Skin epidermis (tissue), 12 donors: ENCODE measurements around the gene H6PD.

ENCODE experiments used
- H3K27ac ChIP-seq, 21 experiments: fragments of 200-600 bp; sonication (generic) in 11 of 21; one replicate each; pipeline ENCODE4 v1.5.0; 2020; ENCODE audit warnings: mild to moderate bottlenecking in 3 of 21, inconsistent platforms in 2 of 21, moderate library complexity in 2 of 21
- H3K4me3 ChIP-seq, 7 experiments: fragments of 200-600 bp; sonication (generic) in 2 of 7; one replicate each; pipeline ENCODE4 v1.5.0; 2020; ENCODE audit warnings: inconsistent platforms in 2 of 7, mild to moderate bottlenecking in 2 of 7, moderate library complexity in 1 of 7

H6PD gene

DNA sequence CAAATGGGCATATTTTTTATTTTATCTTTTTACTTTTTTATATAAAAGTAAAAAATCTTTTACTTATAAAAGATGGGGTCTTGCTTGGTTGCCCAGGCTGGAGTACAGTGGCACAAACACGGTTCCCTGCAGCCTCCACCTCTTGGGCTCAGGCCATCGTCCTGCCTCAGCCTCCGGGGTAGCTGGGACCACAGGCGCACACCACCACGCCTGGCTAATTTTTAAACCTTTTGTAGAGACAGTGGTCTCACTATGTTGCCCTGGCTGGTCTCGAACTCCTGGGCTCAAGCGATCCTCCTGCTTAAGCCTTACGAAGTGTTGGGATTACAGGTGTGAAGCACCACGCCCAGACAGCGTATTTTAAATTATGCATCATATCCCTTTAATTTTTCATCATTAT, 986 bp downstream of the H6PD start:
- Histone ChIP-seq H3K27ac (peak overlapping the region in 20 of 21 experiments; percentile 89 to 98 (median 94)), H3K4me3 (peak overlapping the region; percentile 46 to 65 (median 53))

DNA sequence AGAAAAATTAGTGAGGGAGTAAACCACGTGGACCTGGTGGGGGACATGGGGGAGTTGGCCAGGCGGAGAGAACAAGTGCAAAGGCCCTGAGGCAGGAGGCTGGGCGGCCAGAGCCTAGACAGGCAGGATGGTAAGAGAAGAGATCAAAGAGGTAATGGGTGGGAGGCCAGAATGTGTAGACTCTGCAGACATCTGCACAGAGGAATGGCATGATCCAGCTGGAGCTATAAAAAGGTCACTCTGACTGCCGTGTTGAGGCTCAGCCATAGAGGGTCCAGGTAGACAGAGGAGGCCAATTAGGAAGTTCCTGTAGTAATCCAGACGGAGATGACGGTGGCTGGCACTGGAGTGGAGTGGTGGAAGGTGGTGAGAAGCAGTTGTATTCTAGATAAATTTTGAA, 3.6 kb downstream of the H6PD start:
- H3K4me3 ChIP-seq = no peak overlapping the region
- H3K27ac ChIP-seq = peak overlapping the region in 9 of 21 experiments; percentile 13 to 62 (median 38)

DNA sequence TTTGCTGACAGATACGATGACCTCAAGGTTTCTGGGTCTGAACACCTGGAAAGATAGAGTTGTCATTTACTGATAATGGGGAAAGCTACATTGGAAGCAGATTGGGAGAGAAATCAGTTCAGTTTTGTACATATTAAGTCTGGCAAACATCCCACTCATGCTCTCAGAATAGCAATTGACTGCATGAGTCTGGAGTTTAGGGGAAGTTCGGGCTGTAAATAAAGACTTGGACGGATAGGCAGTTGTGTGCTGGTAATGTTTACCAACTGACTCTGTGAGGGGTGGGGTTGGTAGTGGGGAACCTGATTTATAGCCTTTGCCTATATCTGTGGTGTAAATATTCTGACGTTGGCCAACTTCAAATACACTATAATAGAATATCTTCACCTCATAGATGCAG, 4.0 kb downstream of the H6PD start:
- Histone ChIP-seq H3K27ac (peak overlapping the region in 8 of 21 experiments; percentile 25 to 81 (median 43)), H3K4me3 (no peak overlapping the region)

DNA sequence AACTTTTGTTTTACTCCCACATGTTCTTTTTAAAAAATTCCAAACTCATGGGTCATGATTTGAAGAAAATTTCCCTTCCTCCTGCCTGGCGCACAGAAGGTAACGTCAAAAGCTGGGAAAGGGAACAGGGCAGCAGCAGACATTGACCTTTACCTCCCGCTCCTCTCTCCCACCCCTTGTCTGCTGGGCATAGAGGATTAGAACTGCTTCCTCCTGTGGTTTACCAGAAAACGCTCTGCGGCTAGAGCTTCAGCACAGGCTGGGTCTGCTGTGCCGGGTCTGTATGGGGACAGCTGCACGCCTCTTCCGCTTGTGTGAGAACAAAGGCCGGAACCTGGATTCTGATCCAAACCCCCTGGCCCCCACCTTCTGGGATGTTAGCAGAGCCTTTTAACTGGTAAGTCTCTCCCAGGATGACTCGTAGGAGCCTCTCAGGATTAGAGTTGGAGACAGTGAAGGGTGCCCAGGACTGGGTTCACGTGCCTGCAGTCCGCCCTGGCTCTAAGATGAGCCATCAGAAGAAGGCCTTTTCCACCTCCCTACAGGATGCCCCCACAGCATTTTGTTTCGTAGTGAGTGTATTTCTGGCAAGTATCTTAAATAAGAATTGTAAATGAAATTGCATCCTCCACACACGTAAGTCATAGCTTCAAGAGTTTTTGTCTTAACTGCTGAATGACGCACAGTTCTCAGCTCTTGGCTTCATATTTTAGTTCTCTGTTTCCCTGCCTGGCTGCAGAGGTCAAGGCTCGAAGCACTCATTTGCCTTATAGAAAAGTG, 5.2 kb downstream of the H6PD start:
- Histone ChIP-seq H3K27ac (peak overlapping the region in 18 of 21 experiments; percentile 10 to 81 (median 62)), H3K4me3 (no peak overlapping the region)

DNA sequence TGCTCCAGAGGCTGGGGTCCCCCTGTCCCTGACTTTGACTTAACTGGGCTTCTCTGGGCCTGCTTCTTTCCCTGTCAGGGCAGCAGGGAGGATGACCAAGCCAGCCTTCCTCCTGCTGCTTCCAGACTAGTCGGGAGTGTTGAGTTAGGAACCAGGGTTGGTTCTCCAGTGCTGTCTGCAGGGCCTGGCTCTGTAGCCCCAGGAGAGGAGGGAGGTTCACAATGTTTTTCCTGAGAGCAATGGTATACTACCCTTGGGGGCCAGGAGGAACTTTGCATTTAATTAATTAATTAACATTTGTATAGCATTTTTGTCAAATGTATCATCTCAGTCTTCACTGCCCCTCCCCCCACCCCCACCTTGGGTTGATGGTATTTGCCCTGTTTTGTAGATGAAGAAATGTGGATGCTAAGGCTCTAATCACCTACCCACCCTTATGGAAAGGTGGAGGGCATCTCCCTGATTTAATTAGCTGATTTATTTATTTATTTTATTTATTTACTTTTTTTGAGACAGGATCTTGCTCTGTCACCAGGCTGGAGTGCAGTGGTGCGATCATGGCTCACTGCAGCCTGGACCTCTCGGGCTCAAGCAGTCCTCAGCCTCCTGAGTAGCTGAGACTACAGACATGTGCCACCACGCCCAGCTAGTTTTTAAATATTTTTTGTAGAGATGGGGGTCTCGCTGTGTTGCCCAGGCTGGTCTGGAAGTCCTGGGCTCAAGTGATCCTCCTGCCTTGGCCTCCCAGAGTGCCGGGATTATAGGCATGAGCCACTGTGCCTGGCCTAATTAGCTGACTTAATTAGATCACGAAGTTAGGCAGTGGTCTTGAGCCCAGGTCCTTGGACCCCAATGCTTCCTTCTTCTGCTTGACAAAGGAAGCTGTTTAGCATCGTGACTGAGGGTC, 6.6 kb downstream of the H6PD start:
- H3K4me3 ChIP-seq = no peak overlapping the region

DNA sequence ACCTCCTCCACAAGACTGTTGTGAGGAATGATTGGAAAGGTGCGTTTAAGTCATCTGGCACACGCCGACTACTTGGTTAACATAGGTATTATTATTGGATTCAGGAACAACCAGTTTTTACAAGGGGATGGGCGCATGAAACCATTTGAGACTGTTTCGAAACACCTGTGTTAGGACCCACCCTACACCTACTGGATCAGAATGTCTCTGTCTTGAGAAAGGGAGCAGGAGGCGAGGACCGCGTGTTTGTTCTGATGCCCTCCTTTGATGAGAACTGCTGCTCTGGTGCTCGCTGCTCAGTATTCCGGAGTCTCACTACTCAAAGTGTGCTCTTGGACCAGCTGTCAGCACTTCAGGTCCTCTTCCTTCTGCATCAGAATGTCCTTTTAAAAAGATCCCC, 7.3 kb downstream of the H6PD start:
- H3K27ac ChIP-seq = peak overlapping the region in 17 of 21 experiments; percentile 42 to 82 (median 70)
- H3K4me3 ChIP-seq = no peak overlapping the region

More for the DNA sequence above, 6.6 kb downstream of the H6PD start:
- peak overlapping the region in 18 of 21 experiments; percentile 10 to 82 (median 68) for H3K27ac ChIP-seq

DNA sequence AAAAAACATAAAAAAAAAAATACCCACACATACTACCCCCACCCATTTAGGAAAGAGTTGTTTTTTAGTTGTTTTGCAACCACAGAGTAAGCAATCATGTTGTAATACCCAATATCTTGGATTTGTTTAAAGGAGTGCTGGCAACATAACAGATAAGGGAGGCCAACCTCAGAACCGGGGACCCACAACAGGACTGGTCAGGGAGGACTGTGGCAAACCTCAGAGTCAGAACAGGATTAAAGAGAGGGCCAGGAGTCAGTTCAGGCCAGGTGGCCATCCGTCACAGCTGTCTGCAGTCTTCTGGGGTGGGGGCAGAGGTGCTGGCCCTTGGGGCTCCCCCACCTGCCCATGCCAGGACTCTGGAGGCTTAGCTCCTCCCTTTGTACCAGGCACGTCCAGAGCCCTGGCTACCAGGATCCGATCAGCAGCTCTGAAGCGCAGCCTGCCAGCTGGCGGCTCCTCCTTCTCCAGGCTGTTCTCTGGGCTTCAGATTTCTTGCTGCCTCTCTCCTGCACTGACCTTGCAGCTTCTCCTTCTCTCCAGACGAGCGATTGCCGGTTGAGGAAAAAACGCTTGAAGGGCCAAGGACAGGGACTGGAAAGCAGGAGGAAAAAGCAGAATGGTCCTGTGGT, 7.9 kb downstream of the H6PD start:
- H3K4me3 ChIP-seq = no peak overlapping the region
- H3K27ac ChIP-seq = peak overlapping the region in 17 of 21 experiments; percentile 15 to 82 (median 62)

DNA sequence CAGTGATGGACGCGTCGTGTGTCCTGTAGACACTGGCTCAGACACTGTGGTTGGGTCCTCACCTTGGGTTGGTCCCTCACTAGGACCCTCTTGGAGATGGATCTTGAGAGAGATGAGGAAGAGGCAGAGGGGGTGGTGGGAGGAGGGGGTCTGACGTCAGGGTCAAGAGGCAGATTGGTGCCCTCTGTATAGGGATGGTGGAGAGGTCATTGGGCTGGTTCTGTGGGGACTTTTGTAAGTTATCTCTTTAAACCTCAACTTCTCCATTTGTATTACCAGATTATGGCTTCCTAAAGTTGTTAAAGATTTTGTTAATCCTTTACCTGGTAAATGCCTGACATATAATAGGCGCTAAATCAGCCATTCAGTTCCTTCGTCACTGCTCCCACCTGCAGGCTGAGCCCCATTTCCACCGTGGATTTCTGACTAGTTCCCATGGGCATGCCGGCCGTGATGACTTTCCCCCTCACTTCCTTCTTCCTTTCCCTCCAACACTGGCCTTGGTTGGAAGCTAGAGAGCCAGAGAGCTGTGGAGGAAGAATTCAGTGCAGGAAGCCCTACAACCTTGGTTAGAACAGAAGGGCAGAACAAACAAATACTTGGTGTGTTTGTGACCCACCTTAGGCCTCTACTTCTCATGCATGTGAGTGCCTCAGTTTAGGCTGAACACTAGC, 8.6 kb downstream of the H6PD start:
- Histone ChIP-seq H3K4me3 (no peak overlapping the region), H3K27ac (peak overlapping the region in 14 of 21 experiments; percentile 42 to 82 (median 74))

DNA sequence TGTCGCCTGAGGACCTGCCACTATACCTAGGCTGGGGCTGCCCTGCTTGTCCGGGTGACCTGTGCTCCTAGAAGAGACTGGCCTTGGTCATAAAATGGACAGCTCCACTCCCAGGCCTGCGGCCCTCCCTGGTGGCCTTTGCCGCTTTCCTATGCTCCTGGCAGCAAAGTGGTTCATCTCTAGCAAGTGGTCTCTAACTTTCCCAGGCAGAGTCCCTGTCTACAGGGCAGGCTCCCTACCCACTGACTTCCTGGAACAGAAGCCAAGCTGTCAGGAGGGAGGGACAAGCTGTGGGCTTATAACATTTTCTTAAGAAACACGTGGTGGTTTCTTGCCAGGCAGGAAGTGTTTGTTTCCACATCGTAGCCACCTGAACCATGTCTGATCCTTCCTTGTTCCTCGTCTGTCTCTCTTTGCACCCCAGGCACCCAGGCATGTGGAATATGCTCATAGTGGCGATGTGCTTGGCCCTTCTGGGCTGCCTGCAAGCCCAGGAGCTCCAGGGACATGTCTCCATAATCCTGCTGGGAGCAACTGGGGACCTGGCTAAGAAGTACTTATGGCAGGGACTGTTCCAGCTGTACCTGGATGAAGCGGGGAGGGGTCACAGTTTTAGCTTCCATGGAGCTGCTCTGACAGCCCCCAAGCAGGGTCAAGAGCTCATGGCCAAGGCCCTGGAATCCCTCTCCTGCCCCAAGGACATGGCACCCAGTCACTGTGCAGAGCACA, 10.1 kb downstream of the H6PD start:
- peak overlapping the region in 18 of 21 experiments; percentile 6 to 80 (median 60) for H3K27ac ChIP-seq
- no peak overlapping the region for H3K4me3 ChIP-seq

DNA sequence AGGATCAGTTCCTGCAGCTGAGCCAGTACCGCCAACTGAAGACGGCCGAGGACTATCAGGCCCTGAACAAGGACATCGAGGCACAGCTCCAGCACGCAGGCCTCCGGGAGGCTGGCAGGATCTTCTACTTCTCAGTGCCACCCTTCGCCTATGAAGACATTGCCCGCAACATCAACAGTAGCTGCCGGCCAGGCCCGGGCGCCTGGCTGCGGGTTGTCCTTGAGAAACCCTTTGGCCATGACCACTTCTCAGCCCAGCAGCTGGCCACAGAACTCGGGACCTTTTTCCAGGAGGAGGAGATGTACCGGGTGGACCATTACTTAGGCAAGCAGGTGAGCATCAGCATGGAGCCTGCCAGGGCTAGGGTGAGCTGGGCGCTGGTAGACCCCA, 10.7 kb downstream of the H6PD start:
- Histone ChIP-seq H3K27ac (peak overlapping the region in 15 of 21 experiments; percentile 6 to 77 (median 59)), H3K4me3 (no peak overlapping the region)

DNA sequence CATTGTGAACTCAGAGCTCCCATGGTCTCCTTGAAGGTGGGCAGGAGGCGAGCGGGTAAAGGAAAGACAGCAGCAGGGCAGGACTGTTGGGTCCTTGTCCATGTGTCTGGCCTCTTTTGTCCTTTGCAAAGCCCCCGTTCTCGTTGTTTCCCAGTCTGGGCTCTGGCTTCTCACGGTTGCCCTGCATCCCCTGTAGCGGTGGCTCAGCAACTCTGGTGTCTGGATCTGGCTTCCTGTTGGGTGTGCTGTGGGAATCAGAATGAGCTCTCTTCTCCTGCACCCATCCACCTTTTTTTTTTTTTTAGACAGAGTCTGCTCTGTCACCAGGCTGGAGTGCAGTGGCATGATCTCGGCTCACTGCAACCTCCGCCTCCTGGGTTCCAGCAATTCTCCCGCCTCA, 11.1 kb downstream of the H6PD start:
- H3K27ac ChIP-seq = peak overlapping the region in 8 of 21 experiments; percentile 39 to 77 (median 61)
- H3K4me3 ChIP-seq = no peak overlapping the region

DNA sequence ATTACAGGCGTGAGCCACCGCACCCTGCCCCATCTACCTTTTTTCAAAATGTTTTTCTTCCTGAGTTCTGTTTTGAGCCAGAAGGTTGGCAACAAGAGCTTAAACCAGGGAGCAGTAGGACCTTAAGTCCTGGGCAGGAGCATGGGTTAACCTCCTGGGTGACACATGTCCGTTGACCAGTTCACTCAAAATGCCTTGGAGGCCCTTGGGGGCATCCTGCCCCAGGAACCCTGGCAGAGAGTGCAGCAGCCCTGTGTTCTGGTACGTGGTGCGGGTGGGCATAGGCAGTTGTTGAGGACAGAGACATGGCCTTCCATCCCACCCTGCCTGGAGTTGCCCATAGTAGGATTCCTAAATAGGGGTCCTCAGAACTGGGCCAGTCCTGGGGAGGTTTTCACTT, 11.6 kb downstream of the H6PD start:
- Histone ChIP-seq H3K4me3 (no peak overlapping the region), H3K27ac (peak overlapping the region in 1 of 21 experiments; percentile 34)

DNA sequence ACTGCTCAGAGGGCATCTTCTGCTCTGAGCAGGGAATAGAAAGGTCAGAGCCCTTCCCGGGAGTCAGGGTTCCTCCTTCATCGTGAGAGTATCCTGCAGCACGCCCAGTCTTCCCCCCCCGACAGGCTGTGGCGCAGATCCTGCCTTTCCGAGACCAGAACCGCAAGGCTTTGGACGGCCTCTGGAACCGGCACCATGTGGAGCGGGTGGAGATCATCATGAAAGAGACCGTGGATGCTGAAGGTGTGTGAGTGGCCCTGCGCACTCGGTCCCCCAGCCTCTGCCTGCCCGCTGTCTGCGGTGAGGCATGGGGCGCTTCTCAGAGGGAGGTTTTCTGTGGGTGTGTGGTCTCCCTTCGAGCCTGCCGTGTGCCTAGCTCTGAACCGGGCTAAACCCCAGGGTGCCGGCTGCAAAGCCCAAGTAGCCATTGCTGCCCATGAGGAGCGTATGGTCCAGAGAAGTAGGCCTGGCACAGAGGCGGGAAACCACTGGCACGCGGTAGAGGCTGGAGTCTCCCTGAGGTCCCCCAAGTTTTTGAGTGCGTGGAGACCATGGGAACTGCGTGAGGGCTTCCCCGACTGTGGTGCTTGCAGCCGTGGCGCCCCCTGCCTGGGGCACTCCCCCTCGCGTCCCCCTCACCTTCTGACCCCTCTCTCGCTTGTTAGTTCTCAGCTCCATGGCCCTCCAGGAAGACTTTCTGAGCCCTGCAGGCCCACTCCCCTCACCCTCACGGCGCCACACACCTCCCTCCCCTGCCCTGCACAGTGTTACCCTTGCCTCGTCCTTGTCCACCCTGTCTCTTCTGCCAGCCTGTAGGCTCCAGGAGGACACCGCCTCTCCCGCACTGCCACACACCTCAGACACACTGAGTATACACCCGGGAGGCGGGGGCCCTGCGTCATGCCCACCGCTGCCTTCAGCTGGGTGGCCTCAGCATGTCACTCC, 12.5 kb downstream of the H6PD start:
- H3K4me3 ChIP-seq = peak overlapping the region in 1 of 7 experiments; percentile 0
- H3K27ac ChIP-seq = peak overlapping the region in 4 of 21 experiments; percentile 17 to 70 (median 30)

DNA sequence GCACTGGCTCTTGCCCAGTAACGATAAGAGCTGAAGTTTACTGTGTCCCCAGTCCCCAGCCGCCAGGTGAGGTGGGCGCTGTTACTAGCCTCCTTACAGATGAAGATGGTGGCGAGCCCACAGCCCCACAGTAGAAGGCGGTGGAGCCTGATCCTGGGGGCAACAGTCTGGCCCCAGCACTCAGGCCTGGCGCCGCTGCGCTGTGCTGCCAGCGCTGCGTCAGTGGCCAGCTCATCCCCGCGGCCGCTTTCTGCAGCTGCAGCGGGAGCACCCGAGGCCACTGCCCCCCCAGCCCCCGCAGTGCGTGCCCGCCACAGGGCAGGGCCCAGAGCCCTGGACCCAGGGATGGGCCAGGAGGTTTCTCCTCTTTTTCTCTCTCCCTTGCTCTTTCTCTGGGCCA, 13.3 kb downstream of the H6PD start:
- peak overlapping the region in 8 of 21 experiments; percentile 43 to 86 (median 74) for H3K27ac ChIP-seq

DNA sequence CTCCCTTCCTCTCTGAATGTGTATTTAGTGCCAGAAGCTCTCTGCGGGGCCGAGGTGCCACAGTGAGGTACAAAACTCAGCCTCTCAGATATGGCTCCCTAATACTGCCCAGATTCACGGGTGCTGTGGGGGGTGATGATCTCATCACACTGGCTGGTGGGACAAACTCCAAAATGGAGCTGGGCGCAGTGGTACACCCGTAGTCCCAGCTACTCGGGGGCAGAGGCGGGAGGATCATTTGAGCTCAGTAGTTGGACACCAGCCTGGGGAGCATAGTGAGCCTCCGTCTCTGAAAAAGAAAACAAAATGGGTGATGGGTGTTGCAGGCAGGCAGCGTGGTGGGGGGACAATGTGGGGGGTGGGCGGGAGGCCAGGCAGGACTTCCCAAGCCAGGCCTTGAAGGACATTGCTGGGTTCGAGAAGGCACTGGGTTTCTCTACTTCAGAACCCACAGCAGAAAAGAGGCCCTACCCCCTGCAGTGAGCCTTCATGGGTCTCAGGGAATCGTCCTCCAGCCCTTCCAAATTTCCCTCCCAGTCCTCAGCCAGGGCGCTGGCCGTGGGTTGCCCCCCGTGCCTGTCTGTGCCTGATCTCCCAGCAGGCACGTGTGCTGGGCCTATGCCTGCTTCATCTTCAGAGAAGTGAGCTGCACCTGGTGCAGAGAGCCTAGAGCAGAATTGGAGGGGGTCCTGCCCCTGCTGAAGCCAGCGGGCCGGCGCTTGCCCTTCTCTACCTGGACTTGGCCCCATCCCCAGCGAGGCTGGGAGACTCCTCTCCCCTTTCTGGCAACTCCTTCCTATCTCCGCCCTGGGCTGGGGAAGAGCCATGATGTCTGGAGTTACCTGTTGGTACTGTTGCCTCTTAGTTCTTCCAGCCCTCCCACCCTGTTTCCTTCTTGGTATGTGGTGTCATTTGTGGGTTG, 14.0 kb downstream of the H6PD start:
- Histone ChIP-seq H3K27ac (peak overlapping the region in 17 of 21 experiments; percentile 22 to 86 (median 68)), H3K4me3 (no peak overlapping the region)

More for the DNA sequence above, 13.3 kb downstream of the H6PD start:
- peak overlapping the region in 1 of 7 experiments; percentile 0 for H3K4me3 ChIP-seq

DNA sequence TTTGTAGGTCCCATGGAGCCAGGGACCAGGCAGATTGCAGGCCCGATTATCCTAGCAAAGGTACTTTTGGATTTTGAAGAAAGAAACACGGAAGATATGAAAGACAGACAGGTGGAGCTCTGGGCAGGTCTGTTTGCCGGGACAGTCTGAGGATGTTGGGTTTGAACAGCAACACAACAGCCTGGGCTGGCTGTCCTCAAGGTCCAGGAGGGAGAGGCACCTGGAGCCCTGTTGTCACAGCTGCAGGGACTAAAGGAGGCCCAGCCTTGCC, 14.6 kb downstream of the H6PD start:
- Histone ChIP-seq H3K27ac (peak overlapping the region in 17 of 21 experiments; percentile 15 to 86 (median 68)), H3K4me3 (no peak overlapping the region)
